Measurements from ENCODE around the gene VHLL.

Gene VHLL

DNA sequence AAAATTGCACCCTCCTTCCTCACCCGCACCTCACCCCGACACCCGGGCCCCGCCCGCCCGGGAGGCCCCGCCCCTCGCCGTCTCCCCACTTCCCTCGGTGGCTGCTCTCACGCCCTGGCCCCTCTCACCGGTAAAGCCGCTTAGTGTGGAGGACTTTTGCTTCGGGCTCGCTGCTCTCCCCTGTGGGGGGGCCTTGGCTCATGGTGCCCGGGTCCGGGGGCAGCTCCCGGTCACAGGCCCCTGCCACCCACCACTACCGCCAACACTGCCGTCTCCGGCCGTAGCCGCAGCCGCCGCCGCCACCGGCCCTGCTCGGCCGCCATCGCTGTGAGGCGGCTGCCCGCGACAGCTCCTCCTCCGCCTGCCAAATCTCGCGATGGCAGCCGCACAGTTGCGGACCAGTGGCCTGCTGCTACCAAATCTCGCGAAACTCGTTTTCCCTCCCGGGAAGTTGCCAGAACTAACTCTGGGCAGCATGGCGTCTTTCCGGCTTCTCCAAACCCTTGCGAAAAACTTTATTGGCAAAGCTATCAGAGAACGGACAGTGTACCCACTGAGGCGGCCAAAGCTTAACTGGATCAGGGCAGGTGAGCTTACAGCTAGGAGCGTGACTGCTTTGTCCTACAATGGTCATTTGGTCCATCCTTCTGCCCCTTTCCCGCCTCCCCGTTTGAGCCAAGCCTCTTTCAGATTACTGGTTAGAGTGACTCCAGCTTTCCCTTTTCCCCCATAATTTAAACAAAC, 16.5 kb downstream of the VHLL start, which contains the start of gene SMG5:
Gene SMG5 (minus strand): TSS at position 347 of the 744 bp plus-strand sequence. CDS start 145 bp downstream, at position 202.
- TF ChIP-seq, protein P1, sequence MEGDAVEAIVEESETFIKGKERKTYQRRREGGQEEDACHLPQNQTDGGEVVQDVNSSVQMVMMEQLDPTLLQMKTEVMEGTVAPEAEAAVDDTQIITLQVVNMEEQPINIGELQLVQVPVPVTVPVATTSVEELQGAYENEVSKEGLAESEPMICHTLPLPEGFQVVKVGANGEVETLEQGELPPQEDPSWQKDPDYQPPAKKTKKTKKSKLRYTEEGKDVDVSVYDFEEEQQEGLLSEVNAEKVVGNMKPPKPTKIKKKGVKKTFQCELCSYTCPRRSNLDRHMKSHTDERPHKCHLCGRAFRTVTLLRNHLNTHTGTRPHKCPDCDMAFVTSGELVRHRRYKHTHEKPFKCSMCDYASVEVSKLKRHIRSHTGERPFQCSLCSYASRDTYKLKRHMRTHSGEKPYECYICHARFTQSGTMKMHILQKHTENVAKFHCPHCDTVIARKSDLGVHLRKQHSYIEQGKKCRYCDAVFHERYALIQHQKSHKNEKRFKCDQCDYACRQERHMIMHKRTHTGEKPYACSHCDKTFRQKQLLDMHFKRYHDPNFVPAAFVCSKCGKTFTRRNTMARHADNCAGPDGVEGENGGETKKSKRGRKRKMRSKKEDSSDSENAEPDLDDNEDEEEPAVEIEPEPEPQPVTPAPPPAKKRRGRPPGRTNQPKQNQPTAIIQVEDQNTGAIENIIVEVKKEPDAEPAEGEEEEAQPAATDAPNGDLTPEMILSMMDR (IDR thresholded peaks at IDR 0.05; ENCODE audit: low read depth, low read length, missing control alignments) = no peak
- DNase-seq (ENCODE audit: low read depth) = peak; percentile 97
- H3K4me3 ChIP-seq (ENCODE audit: low read depth, low read length) = peak within 1 kb of the TSS; percentile 97

DNA sequence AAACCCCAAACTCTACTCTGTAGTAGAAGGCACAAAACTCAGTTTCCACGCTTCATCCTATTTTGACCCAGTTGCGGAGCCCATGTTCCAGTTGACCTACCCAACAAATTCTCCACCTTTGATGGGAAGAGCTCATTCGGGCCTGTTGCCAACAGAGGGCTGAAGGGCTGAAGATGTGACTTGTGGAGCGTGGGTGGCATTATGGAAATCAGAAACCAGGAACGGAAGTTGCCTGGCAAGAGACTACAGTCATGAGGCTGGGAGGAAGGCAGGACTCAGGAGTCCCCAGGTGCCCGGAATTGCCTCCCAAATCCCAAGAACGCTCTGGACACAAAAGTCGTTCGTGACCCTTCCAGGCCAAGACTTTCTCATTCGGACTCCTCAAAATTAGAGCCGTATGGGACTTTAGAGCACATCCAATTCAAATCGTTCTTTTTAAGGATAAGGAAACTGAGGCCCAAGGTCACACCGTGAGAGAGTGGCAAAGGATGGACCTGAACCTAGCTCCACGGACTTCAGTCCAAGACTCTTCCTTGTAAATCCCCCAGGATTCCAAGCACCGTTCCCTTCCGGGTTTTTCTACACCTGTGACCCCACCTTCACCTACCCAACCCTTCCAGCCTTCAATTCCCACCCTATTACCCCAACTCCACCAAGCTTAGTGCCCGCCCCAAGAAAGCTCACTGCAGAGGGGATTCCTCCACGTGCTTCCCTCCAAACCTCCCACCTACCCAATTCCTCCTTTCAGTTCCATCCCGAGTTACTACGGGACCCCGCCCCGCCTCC, 17.2 kb downstream of the VHLL start:
- no peak for DNase-seq (ENCODE audit: low read depth)
- H3K4me3 ChIP-seq (ENCODE audit: low read depth, low read length) = peak overlapping the region; percentile 97
- TF ChIP-seq, protein P1 (IDR thresholded peaks at IDR 0.05; ENCODE audit: low read depth, low read length, missing control alignments) = no peak

DNA sequence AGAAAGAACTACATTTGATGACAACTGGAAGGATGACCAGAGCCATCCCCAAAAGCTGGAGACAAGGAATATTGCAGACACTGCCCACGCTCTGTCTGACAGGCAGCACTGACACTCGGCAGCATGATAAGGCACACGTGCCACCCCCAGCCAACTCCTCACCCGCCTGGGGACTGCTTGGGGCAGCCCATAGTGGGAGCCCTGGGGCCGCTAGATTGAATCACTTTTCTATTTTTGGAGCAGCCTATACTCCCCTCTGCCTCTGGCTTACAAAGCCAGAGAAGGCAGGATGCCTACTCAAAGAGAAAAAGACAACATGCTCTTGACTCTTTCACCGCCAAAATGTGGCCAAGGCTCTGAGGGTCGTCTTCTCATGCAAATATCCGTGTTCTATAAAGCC, 17.8 kb downstream of the VHLL start:
- TF ChIP-seq, protein P1 (IDR thresholded peaks at IDR 0.05; ENCODE audit: low read depth, low read length, missing control alignments) = no peak
- DNase-seq (ENCODE audit: low read depth) = no peak
- peak overlapping the region; percentile 97 for H3K4me3 ChIP-seq (ENCODE audit: low read depth, low read length)

DNA sequence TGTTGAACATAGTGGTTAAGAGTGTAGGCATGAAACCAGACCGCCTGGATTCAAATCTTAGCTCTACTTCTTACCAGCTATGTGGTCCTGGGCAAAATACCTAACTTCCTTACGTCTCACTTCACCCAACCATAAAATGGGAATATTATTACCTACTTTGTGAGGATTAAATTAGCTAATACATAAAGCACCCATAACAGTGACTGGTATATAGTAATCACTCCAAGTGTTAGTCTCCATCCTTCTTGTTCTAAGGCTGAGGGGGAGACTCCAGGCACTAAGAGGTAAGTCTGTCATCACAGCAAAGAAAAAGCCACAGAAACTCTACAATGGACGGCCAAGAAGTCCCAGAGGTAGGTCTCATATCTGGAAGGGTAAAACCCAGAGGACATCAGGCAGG, 19.3 kb downstream of the VHLL start:
- DNase-seq (ENCODE audit: low read depth) = no peak
- H3K4me3 ChIP-seq (ENCODE audit: low read depth, low read length) = no peak overlapping the region
- TF ChIP-seq, protein P1 (IDR thresholded peaks at IDR 0.05; ENCODE audit: low read depth, low read length, missing control alignments) = no peak

DNA sequence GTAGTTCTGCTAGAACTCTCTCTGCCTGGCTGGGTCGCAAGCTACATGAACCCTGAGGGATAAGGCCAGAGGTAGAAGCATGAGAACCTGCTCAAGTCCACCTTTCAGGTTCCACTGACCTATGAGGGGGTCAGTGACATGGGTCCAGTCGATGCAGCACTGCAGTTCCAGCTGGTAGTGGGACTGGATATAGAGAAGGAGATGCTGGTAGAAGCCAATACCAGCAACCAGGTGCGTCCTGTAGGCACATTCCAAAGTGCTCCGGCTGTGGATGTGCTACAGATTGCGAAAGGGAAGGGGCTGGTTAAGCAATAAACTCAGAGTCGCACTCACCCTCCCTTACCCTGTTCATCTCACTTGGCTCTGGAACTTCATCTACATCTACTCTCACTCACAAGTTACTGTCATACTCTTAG, 22.1 kb downstream of the VHLL start:
- no peak overlapping the region for H3K4me3 ChIP-seq (ENCODE audit: low read depth, low read length)
- TF ChIP-seq, protein P1 (IDR thresholded peaks at IDR 0.05; ENCODE audit: low read depth, low read length, missing control alignments) = no peak
- no peak for DNase-seq (ENCODE audit: low read depth)

DNA sequence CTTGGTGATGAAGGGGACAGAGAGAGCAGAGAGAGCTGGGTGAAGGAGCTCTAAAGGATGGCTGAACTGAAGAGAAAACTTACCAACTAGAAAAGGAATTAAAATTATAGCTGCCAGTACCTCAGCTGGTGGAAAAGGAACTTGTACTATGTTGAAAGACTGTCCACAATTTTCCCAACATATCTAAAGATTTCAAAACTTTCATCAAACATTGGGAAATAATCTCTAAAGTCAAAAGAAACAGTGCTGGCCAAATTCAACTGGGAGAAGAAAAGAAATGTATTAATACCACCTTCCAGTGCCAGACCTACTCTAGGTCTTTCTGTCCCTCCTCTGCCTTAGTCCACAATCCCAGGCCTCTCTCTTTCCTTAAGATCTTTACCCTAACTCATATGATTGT, 22.6 kb downstream of the VHLL start:
- no peak for DNase-seq (ENCODE audit: low read depth)
- TF ChIP-seq, protein P1 (IDR thresholded peaks at IDR 0.05; ENCODE audit: low read depth, low read length, missing control alignments) = no peak
- no peak overlapping the region for H3K4me3 ChIP-seq (ENCODE audit: low read depth, low read length)
